Ecto neural progenitor cell (in vitro differentiated cells): ENCODE measurements around the gene TTLL12.
A peak's percentile ranks its signal among the peaks of the same experiment; 100 is the strongest.
"Not testable (repeated sequence)": the region's sequence is repeated elsewhere in the genome, so short reads cannot be mapped to it uniquely, and the experiment has no call there.

Experiments used
- DNase-seq: peaks from one replicate; pipeline ENCODE4 v3.0.0-alpha.2; 2018; ENCODE audit warnings: low spot score

The TTLL12 gene

DNA sequence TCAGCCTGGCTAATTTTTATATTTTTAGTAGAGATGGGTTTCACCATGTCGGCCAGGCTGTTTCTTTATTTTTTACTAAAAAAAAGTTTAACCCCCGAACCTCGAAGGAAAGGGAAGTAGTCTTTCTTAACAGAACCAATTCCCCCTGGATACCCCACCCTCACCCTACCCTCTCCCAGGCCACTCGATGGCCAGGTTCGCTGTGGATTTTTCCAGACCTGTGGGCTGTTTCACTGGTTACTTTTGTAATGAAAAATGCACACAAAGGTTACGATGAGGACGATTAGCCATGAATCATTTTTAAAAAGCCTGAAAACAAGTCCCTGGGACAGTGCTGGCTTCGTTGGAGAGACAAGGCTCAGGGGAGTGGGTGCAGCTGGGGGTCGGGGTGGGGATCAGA, 33.0 kb downstream of the TTLL12 start:
- DNase-seq = no peak

- peak; percentile 57 for DNase-seq
Measured at GRCh38 chr22:43152357-43153071, 34.4 kb downstream of the TTLL12 start.

DNA sequence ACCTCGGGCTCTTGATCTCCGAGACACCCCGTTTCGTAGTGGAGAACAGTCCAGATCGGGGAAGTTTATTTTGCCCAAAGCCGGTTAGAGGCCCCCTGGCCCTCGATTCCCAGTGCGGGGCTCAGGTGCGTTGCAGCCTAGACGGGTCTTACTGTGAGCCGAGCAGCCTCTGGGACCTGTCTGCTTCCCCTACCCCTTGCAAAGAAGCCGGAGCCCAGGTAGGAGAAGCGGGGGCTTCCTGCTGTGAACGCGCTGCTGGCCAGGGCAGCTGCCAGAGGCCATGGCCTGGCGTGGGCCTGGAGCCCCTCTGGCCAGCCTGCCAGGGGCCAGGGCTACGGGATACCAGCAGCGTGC, 35.0 kb downstream of the TTLL12 start:
- no peak for DNase-seq

GRCh38 chr22:43151251-43152002, 35.5 kb downstream of the TTLL12 start, which contains the start of gene TSPO:
TSS of gene TSPO (plus strand) at chr22:43151559. CDS start at chr22:43159239, 7,680 bp downstream.
- peak; percentile 77 for DNase-seq

DNA sequence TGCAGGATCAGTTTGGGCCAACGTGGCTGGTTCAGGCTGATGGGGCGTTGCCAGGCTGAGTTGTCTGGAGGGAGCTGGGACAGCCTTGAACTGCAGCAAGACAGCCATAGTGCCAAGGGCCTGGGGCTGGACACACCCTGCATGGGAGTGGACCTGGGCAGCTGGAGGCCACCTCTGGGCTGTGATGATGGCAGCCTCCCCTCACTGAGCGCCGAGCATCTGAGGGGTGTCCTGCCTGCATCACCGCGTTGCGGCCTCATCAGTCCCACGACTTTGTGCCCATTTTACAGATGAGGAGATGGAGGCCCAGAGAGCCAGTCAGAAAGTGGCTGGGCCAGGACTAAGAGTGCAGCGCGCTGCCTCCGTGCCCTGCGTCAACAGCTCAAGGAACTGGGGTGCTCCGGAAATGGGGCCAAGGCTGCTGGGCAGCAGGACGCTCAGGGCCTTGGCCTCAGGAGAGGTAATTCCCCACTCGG, 36.2 kb downstream of the TTLL12 start:
- DNase-seq = no peak

DNA sequence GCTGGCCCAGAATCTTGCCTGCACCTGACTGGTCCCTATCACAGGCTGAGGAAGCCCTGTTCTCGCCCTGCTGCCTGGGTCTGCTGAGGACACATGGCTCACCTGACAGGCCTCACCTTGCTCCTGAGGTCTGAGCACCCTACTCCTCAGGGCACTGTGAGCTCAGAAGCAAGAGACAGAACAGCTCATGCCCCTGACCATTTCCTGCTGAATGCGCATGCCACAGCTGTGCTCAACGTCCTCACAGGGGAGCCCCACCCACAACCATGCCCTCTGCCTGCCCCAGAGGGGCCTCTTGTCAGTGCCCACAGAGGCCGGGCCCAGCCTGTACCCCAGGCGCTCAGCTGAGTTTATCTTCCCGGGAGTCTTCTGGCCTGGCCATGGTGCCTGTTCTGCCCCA, 38.4 kb downstream of the TTLL12 start:
- no peak for DNase-seq

DNA sequence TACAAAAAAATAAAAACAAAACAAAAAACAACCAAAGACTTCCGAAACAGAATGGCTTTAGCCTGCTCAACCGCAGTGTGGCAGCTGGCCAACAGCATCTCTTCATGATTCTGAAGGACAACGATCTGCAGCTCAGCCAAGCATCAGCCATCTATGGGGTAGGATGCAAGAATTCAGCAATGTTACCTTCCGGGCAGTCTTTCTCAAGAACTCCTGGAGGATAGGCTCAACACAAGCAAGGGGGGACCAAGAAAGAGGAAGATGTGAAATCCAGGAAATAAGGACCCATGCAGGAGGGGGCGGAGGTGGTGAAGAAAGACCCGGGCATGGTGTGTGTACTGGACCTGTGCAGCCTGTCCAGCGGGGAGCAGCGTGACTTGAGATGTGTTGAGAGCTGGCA, 39.1 kb downstream of the TTLL12 start:
- no peak for DNase-seq

DNA sequence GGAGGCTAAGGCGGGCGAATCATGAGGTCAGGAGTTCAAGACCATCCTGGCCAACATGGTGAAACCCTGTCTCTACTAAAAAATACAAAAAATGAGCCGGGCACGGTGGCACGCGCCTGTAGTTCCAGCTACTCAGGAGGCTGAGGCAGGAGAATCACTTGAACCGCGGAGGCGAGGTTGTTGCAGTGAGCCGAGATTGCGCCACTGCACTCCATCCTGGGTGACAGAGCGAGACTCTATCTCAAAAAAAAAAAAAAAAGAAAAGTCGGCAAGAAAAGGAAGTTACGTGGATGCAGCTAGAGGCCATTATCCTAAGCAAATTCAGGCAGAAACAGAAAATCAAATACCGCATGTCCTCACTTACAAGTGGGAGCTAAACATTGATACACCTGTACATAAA, 40.6 kb downstream of the TTLL12 start:
- not testable (repeated sequence) for DNase-seq

- DNase-seq = not testable (repeated sequence)
Measured at GRCh38 chr22:43145371-43145770, 41.6 kb downstream of the TTLL12 start.

- DNase-seq = no peak
Measured at GRCh38 chr22:43144949-43145348, 42.0 kb downstream of the TTLL12 start.

DNA sequence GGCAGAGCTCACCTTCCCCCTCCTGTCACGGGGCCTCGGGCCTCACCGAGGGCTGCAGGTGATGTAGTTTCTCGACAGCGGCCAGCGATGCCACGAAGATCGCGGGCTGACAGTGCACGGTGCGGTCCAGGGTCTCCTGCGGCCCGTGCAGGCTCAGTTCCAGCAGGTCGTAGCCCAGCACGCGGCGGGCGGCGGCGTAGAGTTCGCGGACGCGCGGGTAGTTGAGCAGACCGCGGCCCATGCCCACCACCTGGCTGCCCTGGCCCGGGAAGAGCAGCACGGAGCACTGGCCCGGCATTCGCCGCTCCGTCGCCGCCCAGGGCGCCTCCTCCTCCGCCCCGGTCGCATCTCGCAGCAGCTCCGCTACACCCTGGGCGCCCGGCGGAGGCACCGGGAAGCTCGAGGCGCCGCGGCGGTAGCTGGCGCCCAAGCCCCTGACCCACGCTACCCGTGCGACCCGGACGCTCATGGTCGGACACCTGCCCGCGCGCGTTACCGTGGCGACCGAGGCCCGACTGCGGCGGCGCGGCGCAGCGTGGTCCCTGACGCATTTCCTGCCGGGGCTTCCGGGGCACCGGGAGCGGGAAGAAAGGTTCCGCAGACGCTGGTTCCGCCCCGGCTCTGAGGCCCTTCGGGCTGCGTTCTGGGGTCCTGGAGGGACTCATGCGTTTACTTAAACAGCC, 43.9 kb downstream of the TTLL12 start, which contains the start of gene MCAT:
Gene MCAT, minus strand, starts transcription at position 519 of the 683 bp plus-strand sequence. Its CDS starts 50 bp downstream, at position 469.
- peak; percentile 91 for DNase-seq

GRCh38 chr22:43136801-43137200, 50.1 kb downstream of the TTLL12 start:
- no peak for DNase-seq

GRCh38 chr22:43136255-43136654, 50.7 kb downstream of the TTLL12 start:
- DNase-seq = no peak

DNA sequence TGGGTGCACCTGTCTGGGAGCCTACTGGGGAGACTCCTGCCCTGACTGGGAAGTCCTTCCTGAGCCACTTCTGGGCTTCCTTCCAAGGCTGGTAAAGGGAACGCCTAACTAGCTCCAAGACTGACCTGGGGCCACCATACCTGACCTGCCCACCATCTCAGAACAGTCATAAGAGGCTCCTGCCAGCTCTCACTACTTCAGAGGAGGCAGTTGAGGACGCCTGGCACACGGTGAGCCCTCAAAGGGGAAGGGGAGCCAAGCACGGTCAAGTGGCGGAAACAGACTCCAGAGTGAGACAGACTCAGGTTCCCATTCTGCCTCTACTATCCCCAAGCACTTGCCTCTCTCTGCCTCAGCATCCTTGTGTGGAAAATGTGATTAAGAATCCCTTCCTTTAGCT, 51.4 kb downstream of the TTLL12 start:
- no peak for DNase-seq

- DNase-seq = no peak
Measured at GRCh38 chr22:43134553-43134952, 52.4 kb downstream of the TTLL12 start.

DNA sequence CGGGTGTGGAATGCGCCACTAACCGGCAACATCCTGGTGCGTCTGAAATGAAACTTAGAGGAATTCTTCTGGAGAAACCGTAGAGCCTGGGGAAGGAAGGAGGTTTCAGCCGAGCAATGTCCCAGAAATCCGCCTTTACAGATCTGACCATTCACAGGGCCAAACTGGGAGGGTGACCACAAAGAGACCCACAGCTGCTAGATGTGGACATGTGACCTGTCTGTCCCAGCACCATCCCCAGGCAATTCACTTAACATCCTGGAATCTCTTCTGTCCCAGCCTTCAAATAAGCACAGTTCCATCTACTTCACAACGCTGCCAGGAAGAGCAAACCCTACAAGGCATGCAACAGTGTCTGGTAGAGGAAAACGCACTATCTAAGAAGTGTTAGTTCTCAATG, 53.5 kb downstream of the TTLL12 start:
- no peak for DNase-seq

DNA sequence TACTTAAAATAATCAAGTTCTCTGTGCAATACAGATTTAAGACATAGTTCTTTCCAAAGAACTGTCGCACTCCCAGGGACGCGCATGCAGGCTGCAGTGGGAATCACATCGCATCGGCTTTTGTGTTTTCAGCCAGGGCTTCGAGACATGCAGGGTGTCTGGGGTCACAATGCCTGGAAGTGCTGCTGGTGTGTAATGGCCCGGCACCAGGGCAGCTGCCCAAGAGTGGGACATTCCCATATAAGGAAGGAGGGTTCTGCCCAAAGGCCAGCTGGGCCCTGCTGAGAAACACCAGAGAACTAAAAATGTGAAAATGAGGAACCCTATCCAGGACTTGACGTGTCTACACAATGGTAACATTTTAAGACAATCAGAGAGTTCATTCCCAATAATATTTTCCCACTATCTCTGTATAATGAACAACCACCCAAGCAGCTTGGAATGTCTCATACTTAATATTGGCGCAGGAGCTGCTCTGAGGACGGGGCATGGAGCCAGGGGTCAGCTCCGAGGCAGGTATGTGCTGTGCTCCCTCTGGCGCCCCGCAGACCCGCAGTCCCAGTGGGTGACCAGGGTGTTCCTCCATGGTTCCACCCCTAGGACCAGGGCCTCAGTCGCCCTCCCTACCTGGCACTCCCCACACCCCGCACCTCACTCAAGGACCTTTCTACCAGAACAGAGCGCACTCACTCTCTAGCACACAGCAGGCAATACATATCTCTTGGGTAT, 55.0 kb downstream of the TTLL12 start:
- no peak for DNase-seq

GRCh38 chr22:43129426-43130425, 57.2 kb downstream of the TTLL12 start:
- no peak for DNase-seq

- no peak for DNase-seq
Measured at GRCh38 chr22:43128928-43129424, 58.0 kb downstream of the TTLL12 start.

- no peak for DNase-seq
Measured at GRCh38 chr22:43128116-43128515, 58.8 kb downstream of the TTLL12 start.
